C4-2B (cell line): ENCODE data around the gene RAPGEF6.

Experiments
- H3K27ac ChIP-seq: fragments of 450-650 bp; 2 replicates; pipeline ENCODE4 v1.5.1; 2017
- CTCF ChIP-seq: fragments of 450-650 bp; conservative IDR thresholded peaks from 2 replicates; pipeline ENCODE4 v1.5.1; 2017; ENCODE audit warnings: mild to moderate bottlenecking
- ZFX ChIP-seq: fragments of 450-650 bp; IDR thresholded peaks from 2 replicates; pipeline ENCODE4 v1.6.1; 2017

The RAPGEF6 gene

GRCh38 chr5:131589510-131590348 is 45.3 kb downstream of the RAPGEF6 start:
- no peak overlapping the region for H3K27ac ChIP-seq
- peak; percentile 94 for TF ChIP-seq CTCF
- TF ChIP-seq ZFX: no peak

GRCh38 chr5:131587541-131587940 is 47.5 kb downstream of the RAPGEF6 start:
- no peak overlapping the region for H3K27ac ChIP-seq
- no peak for TF ChIP-seq CTCF
- no peak for TF ChIP-seq ZFX

- no peak overlapping the region for H3K27ac ChIP-seq
- TF ChIP-seq CTCF: no peak
- TF ChIP-seq ZFX: no peak
Measured at GRCh38 chr5:131581702-131582101, 53.3 kb downstream of the RAPGEF6 start.

GRCh38 chr5:131579917-131580671 is 54.9 kb downstream of the RAPGEF6 start:
- TF ChIP-seq ZFX (no peak), CTCF (no peak)
- H3K27ac ChIP-seq: no peak overlapping the region

GRCh38 chr5:131575660-131576227 is 59.3 kb downstream of the RAPGEF6 start:
- TF ChIP-seq CTCF: no peak
- no peak for TF ChIP-seq ZFX
- no peak overlapping the region for H3K27ac ChIP-seq

GRCh38 chr5:131571669-131572168 is 63.3 kb downstream of the RAPGEF6 start:
- no peak for TF ChIP-seq ZFX
- no peak for TF ChIP-seq CTCF
- H3K27ac ChIP-seq: no peak overlapping the region

- no peak overlapping the region for H3K27ac ChIP-seq
- TF ChIP-seq ZFX (no peak), CTCF (no peak)
Measured at GRCh38 chr5:131570757-131571156, 64.3 kb downstream of the RAPGEF6 start.
